ENCODE data around the gene MID1. TPM values are rescaled to one million over a fixed set of nuclear protein-coding genes. Genes with fewer than 3 reads are reported as not detected.

The MID1 gene
- total RNA-seq, 6 experiments from 2014 or later = 17.9 to 21.8 (median 18.6) TPM

GRCh38 chrX:10617999-10618351 lies 2.4 kb downstream of the MID1 start:
- no peaks in the 10 kb centered on the region for H3K36me3 Mint-ChIP-seq (ENCODE audit: low read depth)
- peak; percentile 67 for DNase-seq
- H3K27me3 Mint-ChIP-seq (ENCODE audit: insufficient read depth) = no peaks in the 10 kb centered on the region; the same call in 1 of the 2 replicates
- H3K4me1 Mint-ChIP-seq (ENCODE audit: low read depth) = peaks cover 64% of the 10 kb centered on the region
- peak overlapping the region; percentile 97 for H3K4me3 Mint-ChIP-seq
- H3K27ac Mint-ChIP-seq = peak overlapping the region; percentile 96
- no peaks in the 10 kb centered on the region for H3K9me3 Mint-ChIP-seq
- TF ChIP-seq, protein P1, sequence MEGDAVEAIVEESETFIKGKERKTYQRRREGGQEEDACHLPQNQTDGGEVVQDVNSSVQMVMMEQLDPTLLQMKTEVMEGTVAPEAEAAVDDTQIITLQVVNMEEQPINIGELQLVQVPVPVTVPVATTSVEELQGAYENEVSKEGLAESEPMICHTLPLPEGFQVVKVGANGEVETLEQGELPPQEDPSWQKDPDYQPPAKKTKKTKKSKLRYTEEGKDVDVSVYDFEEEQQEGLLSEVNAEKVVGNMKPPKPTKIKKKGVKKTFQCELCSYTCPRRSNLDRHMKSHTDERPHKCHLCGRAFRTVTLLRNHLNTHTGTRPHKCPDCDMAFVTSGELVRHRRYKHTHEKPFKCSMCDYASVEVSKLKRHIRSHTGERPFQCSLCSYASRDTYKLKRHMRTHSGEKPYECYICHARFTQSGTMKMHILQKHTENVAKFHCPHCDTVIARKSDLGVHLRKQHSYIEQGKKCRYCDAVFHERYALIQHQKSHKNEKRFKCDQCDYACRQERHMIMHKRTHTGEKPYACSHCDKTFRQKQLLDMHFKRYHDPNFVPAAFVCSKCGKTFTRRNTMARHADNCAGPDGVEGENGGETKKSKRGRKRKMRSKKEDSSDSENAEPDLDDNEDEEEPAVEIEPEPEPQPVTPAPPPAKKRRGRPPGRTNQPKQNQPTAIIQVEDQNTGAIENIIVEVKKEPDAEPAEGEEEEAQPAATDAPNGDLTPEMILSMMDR (IDR thresholded peaks at IDR 0.05) = no peak

DNA sequence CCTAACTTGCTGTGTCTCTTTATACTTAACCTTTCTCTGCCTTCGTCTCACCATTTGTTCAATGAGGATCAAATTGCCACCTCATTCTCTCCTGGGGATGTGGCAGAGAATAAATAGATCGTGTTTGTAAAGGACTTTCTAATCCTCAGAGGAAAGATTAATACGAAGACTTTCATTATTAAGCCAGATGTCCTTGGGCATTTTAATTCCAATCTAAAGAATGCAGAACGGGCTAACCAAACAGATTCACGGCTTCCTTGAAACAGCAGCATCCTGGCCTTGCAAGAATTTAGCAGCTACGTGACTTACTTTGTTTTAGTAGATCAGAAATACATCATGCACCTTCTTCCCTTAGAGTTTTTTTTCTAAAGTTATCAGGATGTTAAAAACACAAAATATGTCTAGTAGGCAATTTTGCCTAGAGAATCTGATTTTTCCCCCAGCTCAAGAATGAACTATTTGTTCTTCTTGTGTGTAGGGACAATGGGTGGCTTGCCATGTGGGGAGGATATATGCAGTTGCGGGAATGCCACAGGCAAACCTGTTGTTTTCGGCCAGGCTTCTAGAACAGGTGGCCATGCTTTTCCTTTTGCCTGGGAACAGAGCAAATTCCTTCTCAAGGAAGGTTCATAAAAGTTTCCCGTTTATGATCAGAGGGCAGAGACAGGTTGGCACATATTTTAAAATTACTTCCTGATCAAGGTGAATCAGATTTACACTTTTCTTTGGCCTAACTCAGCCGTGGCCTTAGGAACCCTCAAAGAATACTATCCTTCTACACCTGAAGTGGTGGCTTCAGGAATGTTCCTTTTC lies 3.0 kb downstream of the MID1 start:
- peaks cover 67% of the 10 kb centered on the region for H3K4me1 Mint-ChIP-seq (ENCODE audit: low read depth)
- H3K9me3 Mint-ChIP-seq = no peaks in the 10 kb centered on the region
- H3K27ac Mint-ChIP-seq = peak overlapping the region; percentile 96
- TF ChIP-seq, protein P1 (IDR thresholded peaks at IDR 0.05) = no peak
- DNase-seq = no peak
- H3K4me3 Mint-ChIP-seq = peak overlapping the region; percentile 97
- H3K36me3 Mint-ChIP-seq (ENCODE audit: low read depth) = no peaks in the 10 kb centered on the region
- no peaks in the 10 kb centered on the region; the same call in 1 of the 2 replicates for H3K27me3 Mint-ChIP-seq (ENCODE audit: insufficient read depth)

DNA sequence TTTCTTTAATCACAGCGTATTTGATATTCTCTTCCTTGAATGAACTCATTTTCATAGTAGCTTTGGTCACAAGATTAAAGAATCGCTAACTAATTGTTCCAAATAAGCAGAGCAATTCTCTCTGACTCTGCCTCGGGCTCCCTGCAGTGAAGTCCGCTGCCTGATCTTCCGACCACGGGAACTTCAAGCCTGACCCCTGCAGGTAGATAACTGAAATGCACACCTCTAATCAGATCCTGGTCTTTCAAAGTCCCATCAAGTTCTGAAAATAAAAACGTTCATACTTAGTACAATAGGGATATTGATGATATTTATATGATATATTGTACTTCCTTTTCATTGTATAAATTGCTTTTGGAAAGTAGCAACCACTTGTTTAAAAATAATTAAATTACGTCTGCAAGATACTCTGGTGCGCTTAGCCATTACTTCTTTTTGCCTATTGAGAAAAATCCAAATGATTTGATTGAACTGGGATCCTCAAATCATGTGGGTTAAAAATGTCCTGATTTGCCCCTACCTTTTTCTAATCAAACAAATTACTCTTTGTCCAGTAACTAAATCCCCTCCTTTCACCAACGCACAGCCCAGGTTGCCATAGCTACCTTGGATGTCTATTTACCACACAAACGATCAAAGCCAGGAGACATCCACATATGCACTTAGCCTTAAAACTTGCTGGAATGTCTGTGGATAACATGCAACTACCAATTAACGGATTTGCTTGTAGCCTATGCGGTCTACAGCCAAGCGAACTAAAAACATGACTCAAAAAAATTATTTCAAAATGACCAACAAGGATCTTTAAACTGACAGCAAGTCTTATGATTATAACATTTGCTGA lies 4.2 kb downstream of the MID1 start:
- H3K9me3 Mint-ChIP-seq = no peaks in the 10 kb centered on the region
- H3K27me3 Mint-ChIP-seq (ENCODE audit: insufficient read depth) = no peaks in the 10 kb centered on the region; the same call in 1 of the 2 replicates
- TF ChIP-seq, protein P1 (IDR thresholded peaks at IDR 0.05) = peak; percentile 80
- H3K27ac Mint-ChIP-seq = peak overlapping the region; percentile 96
- peak overlapping the region; percentile 97 for H3K4me3 Mint-ChIP-seq
- peaks cover 71% of the 10 kb centered on the region for H3K4me1 Mint-ChIP-seq (ENCODE audit: low read depth)
- peak; percentile 76 for DNase-seq
- H3K36me3 Mint-ChIP-seq (ENCODE audit: low read depth) = no peaks in the 10 kb centered on the region

DNA sequence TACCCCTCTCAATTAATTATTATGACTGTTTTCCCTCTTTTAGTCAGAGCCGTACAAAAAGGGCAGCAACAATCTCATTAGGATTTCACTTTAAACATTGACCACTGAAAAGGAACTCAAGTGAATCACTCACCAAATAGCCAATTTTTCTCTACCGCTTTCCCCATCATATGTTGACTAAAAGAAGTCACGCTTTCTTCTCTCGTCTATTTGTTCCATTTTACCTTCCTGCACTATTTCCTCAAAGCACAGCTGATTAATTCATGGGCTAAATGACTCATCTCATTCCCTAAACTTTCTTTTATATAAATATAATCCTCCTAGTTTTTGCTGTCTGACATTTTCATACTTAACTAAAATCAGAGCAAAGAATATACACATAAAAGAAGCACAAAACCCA lies 8.2 kb downstream of the MID1 start:
- H3K36me3 Mint-ChIP-seq (ENCODE audit: low read depth) = no peaks in the 10 kb centered on the region; the same call in 1 of the 2 replicates
- TF ChIP-seq, protein P1 (IDR thresholded peaks at IDR 0.05) = no peak
- peaks cover 76% of the 10 kb centered on the region for H3K4me1 Mint-ChIP-seq (ENCODE audit: low read depth)
- H3K9me3 Mint-ChIP-seq = no peaks in the 10 kb centered on the region
- peak overlapping the region; percentile 77 for H3K4me3 Mint-ChIP-seq
- peak overlapping the region; percentile 83 for H3K27ac Mint-ChIP-seq
- no peaks in the 10 kb centered on the region; the same call in 1 of the 2 replicates for H3K27me3 Mint-ChIP-seq (ENCODE audit: insufficient read depth)
- peak; percentile 37 for DNase-seq

- no peak for DNase-seq
- peaks cover 71% of the 10 kb centered on the region for H3K4me1 Mint-ChIP-seq (ENCODE audit: low read depth)
- no peaks in the 10 kb centered on the region; the same call in 1 of the 2 replicates for H3K27me3 Mint-ChIP-seq (ENCODE audit: insufficient read depth)
- H3K9me3 Mint-ChIP-seq = no peaks in the 10 kb centered on the region
- peak overlapping the region; percentile 77 for H3K4me3 Mint-ChIP-seq
- H3K27ac Mint-ChIP-seq = peak overlapping the region; percentile 83
- TF ChIP-seq, protein P1 (IDR thresholded peaks at IDR 0.05) = no peak
- no peaks in the 10 kb centered on the region; the same call in 1 of the 2 replicates for H3K36me3 Mint-ChIP-seq (ENCODE audit: low read depth)
Observed at GRCh38 chrX:10611441-10612090, 8.8 kb downstream of the MID1 start.
